Left renal pelvis (tissue), 4 donors: ENCODE data around the gene TANC1. TPM values are rescaled to one million over a fixed set of nuclear protein-coding genes. Genes with fewer than 3 reads are reported as not detected.

Source experiments
- DNase-seq, 4 donors: peaks; one replicate each; pipeline ENCODE4 v3.0.0-alpha.2; 2013; ENCODE audit warnings: low read depth in 4 of 4, low spot score in 3 of 4
- polyA plus RNA-seq, 4 donors: library from polyadenylated mRNA; unstranded; fragments of 120-200 nt; gene quantifications; one replicate each; pipeline ENCODE4 v1.2.1, GENCODE V29; 2013; ENCODE audit not compliant: insufficient read length in 4 of 4

TANC1 gene
- polyA plus RNA-seq, 4 donors, result 25.6 to 60.1 (median 53.5) TPM

DNA sequence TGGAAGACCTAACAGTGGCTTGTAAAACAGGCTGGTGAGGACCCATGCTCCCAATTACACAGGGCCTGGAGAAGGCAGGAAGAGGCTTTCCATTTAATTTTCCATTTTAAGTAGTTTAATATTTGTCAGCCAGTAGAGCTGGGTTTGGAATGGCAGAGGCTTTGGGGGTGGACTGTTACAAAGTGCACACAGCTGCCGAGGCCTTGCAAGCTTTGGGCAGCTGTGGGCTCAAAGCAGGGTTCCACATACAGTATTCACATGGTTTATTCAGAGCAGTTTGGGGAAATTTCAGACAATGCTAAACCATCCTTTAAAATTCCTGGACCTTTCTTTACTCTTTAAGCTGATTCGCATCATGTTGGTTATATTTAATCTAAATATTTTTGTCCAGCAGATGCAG is 185.5 kb downstream of the TANC1 start:
- DNase-seq, result no peak

DNA sequence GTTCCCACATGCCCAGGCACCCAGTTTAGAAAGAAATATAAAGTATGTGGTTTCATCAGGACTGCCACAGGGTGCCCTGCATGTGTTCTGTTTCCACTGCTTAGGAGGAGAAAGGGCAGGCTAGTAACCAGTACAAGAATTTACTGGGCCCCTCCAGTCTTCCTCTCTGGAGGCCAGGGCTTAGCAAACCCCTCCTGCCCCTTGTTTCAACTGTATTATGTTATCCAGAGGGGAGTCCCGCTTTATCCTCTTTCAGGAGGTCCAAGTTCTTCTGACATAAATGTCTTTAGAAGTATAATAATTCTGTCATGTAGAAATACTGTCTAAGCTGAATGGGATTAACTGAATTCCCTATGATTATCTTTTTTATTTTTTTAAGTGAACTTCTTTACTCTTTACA is 185.9 kb downstream of the TANC1 start:
- no peak for DNase-seq

DNA sequence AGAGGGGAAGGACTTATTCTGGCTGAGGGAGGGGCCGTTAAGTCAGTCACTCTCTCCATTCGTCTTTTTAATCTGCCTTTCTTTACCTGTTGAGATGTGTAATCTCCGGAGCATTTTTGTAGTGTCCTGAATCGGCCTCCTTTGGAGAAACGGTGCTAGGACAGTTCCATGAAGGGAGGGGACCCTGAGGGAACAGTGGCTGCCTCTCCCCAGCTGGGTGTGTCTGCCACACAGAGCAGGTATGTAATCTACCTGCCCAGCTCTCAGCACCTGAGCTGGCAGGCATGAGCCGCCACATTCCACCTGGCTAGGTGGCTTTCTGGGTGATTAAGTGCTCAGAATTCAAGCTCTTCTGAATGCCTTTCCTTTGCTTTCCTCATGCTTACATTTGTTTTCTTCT is 186.9 kb downstream of the TANC1 start:
- no peak for DNase-seq

DNA sequence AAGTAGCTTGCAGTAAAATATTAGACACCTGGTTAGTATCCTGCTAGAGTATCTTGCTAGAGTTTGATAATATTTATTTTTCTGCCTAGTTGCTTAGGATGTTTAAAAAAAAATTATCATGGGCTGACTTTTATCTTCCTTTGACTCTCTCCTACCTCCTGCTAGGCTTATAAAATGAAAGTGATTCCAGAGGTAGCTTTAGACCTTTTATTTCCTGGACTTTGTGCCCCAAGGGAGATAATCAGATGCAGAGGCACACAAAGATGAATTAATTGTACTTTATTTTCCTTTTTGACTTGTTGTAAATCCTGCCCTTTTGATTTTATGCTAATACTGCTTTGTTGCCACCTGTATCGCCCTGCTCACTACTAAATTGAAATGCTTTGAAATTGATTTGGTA is 187.4 kb downstream of the TANC1 start:
- DNase-seq, result no peak

DNA sequence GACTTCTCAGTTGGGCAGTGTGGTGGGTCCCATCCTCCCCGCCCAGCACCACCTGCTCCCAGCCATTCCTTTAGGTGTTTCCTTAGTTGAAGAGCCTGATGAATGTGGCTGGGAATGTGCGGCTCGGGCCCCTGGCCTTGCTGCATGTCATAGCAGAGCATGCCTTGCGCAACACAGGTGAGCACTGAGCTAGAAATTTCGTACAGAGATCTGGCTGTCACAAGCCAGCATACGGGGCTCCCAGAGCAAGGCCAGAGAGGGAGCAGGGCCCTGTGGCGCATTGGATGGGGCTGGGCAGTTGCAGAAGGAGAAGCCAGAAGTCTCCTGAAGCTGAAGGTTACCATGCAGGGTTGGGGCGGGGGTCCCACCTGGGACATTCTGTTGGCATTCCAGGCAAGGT is 188.4 kb downstream of the TANC1 start:
- no peak for DNase-seq

DNA sequence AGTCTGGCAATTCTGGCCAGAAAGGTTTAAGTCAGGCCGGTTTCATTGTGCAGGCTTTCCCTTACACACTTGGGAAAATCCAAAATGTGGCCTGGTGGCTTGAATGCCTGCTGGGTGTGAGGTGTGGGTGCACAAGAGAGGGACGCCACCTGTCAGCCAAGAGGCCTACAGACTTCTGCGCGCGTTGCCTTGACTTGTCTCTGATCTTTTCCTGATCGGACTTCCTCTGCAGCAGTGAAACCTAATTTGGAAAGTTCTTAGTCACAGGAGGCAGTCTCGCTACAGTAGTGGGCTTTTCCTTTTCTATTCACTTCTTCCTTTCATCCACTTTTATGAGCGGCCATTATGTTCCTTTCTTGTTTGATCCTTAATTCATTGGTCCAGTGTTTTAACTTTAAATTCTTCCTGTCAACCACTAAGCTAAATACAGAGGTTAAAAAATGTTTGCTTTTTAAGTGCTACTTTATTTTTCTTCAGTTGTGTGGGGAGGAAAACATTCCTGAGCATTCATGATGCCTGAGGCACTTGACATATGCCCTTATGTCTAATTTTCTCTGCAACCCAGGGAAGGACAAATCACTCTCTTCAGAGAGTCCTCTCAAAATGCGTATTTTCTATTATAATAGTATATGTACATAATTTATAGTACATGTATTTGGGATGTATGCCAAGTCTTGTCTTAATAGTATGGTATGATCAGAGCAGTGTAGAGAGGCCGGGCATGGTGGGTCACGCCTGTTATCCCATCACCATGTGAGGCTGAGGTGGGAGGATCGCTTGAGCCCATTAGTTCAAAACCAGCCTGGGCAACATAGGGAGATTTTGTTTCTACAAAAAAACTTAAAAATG is 189.1 kb downstream of the TANC1 start:
- no peak for DNase-seq

DNA sequence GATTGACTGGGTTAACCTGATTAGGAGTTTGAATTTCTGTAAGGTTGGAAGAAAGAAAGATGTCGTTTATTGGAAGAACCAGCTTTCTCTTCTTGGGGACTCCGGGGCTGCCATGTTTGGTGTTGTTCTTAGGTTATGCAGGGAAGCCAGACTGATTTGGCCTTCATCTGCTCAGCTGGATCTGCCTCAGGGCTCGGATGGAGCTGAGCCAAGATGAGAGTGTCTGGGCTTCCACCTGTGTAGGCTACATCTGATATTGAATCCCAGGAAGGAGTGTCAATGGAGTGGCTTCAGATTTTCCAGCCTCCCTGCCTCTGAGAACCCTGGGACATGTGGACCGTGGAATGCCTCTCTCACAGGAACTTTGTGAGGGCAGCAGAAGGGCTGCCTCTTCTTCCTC is 192.0 kb downstream of the TANC1 start:
- DNase-seq, result no peak

DNA sequence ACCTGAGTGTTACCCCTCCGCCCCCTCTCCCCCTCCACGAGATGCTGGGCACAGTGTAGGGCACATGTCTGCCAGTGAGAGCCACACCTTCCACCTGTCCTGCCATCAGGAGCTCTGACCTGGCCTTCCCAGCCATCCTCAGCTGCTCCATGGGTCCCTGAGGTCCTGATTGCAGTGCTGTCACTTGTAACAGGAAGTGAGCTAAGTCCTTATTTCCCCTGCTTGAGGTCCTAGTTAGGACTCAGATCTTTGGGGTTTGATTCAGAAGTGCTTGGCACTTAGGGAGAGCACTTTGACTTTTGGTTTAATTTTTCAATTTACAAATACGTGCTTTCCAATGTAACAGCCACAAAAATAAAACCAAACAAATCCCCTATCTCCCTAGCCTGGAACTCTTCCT is 192.5 kb downstream of the TANC1 start:
- no peak for DNase-seq

DNA sequence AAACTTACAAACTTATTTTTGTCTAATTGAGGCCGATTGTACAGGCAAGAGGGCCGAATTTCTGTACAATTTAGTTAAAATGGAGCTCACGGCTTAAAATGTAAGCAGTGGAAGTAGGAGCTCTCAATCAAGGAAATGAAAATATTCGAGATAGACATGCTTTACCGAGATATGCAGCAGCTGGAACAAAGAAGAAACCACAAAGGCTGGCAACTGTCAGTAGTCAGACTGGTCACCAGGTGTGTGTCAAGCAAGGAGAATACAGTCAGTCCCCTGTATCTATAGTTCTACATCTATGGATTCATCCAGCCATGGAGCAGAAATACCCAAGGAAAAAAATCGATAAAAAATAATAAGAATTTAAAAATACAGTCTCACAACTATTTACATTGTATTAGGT is 195.5 kb downstream of the TANC1 start:
- DNase-seq, result no peak

DNA sequence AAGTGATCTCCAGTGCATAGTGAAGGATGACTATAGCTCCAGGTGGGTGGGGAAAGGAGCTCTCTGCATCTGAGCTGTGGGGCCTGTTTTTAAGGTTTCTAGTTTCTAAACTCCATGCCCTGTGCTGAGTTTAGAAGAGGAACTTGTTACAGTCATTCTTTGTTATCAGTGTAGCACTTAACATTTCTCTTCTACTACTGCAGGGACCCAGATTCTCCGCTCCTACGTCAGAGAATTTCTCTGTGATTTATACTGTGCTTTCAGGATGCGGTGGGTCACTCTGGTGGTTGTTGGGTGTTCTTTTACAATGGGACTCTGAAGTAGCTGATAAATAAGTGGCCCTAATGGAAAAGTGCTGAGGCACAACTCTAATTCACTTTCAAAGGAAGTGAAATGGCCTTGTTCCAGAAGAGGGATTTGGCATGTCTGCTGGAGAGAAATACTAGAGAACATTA is 196.0 kb downstream of the TANC1 start:
- DNase-seq, result no peak

DNA sequence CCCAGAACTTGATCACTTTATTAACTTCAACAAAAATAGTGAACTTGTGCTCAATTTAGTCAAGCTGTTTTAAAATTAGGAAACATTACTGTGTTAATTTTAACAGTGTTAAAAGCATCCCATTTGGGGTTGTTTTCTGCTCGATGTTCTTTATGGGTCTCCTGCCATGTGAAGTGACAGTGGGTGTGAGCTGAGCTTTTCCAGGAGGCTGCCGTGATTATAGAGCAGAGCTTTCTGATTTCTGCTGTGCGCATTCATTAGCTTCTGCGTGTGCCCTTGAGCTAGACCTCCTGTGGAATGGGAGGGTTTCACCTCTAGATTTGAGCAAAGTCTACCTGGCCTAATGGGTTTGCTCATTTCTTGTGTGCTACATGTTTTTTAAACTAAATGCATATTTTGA is 196.6 kb downstream of the TANC1 start:
- no peak for DNase-seq

DNA sequence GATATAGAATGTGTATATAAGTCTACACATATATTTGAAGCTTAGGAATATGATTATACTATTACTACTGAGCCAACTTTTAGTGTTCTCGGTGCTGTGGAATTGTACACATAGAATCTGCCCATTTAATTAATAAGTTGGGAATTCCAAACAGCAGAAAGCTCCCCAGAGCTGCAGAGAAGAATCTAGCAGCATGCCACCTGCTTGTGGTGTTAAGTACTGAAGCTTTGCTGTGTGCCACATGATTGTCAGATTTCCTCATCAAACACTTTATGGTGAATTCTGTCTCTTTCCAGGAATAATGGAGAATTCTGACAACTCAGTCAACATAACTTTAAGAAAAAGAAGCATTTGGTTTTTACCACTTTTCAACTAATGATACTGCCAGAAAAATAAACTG is 200.3 kb downstream of the TANC1 start:
- no peak for DNase-seq

DNA sequence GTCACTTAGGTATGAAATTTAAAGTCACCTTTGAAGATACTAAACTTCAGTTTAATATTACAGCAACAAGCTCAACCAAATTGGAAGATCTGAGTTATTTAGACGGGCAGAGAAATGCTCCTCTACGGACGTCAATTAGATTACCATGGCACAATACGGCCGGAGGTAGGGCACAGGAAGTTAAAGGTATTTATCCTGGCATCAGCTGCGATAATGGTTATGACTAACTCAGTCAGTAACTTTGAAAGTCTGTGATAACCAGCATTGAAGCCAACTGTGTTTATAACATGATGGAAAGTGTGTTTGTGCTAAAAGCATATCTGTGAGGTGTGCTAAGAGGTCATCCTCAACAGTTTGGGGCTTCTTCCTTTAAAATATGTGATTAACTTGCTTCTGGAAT is 200.7 kb downstream of the TANC1 start:
- DNase-seq, result no peak

DNA sequence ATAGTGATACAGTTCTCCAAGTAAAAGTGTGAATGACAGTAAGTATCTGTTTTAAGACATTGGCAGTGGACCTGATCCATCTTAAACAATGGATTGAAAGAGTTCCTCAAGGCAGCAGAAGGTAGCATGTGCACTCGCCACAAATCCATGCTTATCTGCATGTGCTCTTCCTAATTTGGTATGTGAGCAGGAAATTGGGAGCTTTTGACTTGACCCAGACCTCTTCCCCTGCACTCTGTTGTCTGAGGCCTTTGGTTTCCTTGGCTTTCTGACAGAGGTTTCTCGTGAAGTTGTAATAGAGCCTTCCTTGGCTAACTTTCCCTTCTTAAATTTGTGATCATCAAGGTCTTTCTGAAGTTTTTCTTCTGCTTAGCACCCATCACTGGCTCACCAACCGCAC is 204.0 kb downstream of the TANC1 start:
- DNase-seq, result no peak

DNA sequence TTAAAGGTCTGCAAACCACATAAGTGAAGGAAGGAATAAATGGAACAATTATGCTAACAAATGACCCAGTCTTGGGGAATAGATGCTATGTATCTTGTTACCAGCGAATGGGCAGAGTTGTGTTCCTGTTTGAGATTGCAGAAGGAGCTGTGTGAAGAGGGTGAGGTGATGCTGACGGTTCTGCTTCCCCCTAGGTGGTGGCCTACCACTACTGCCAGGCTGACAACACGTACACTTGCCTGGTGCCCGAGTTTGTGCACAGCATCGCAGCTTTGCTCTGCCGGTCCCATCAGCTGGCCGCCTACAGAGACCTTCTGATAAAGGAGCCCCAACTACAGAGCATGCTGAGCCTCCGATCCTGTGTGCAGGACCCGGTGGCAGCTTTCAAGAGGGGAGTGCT is 206.3 kb downstream of the TANC1 start:
- DNase-seq, result no peak

DNA sequence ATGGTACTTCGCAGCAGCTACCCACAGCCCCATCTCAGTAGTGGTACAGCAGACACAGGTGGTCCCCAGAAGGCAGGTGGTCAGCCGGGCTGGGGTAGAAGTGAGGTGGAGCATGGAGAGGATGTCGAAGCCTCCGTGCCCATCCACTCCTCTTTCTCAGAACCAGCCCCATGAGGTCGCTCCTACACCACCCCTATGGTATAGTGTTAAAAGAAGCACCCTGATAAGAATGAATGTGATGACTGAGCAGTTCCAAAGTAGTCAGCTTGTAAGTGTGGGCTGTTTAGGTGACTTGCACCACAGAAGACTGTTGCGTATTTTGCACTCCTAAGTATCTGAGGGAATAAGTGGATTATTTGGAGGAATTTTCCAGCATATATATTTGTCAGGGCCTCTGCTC is 206.7 kb downstream of the TANC1 start:
- no peak for DNase-seq

DNA sequence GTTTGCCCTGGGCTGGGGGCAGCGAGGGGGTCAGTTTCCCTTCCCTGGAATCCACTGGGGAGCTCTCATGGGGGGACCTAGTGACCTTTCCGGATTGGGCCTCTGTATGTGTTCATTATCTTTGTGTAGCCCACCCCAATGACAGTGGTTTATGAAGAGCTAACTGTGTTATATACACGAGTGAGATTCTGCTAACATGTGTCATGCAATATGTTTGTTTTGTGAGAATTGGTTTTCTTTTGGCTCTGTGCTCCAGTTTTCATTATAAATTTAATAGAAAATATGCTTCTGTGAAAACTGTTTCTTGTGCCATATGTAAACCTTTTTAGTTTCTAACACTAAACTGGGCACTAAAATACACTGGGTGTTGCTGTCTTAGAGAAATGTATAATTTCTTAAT is 207.5 kb downstream of the TANC1 start:
- no peak for DNase-seq

DNA sequence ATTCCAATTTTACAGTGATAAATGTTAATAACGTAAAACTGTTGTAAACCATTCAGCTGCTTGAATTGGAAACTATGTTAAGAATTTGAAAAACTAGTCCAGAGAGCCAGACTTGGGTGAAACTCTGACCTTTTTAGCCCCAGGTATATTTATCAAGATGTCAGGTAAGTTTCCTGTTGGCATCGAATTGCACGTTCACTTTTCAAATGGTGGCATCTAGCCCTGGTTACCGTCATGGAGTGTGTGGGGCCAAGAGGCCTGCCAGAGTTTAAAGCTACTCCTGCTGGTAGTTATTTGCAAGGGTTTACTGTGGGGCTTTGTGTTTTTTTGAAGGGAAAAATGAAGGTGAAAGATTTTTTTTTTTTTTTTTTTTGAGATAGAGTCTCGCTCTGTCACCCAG is 208.1 kb downstream of the TANC1 start:
- no peak for DNase-seq

DNA sequence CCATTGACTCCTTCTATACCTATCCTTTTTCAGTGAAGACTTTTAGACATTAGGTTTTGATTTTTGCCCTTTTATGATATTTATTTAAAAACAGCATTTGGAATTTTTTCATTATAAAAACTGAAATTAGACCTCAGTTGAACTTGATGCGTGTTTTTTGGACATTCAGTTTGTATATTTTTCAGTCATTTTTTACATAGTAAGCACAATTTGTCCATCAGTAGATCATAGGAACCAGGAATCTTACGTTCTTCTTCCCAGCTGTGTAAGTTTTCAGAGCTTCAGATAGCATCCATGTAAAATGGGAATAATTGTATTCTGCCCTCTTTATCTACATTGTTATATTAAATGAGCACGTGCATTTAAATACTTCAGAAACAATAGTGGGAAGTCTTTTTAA is 208.9 kb downstream of the TANC1 start:
- no peak for DNase-seq

DNA sequence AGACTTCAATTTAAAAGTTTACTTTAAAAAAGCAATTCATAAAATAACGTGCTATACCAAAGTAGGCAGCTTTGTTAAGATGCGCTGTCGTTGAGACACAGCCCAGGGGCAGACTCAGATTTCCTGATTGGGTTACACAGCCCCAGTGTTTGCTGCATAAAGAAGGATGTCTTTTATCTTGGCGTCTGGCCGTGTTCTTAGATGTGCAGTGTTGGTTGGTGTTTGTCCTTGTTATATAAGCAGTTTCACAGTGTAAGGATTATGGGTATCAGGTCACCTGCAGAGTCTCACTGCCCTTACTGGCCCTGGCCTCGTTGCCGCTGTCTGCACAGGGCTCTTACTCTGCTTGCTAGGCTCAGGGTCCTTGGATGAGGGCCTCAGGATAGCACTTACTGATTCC is 209.5 kb downstream of the TANC1 start:
- no peak for DNase-seq

DNA sequence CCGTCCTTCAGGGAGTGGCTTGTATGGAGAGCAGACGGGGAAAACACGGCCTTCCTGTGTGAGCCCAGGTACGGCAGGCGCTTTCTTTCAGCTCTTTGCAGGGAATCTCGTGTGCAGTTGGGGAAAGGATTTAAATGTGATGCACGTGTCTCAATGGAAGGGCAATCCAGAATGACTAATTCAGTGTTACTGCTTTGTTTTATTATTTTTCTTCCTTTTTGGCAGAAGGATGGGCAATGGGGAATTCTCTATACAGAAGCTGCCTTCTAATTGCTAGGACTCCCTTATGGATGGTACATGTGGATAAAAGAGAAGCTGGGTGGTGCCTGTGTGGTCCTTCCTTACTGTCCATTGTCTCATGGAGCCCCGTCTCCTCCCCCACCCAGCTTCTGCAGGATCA is 210.7 kb downstream of the TANC1 start:
- no peak for DNase-seq

DNA sequence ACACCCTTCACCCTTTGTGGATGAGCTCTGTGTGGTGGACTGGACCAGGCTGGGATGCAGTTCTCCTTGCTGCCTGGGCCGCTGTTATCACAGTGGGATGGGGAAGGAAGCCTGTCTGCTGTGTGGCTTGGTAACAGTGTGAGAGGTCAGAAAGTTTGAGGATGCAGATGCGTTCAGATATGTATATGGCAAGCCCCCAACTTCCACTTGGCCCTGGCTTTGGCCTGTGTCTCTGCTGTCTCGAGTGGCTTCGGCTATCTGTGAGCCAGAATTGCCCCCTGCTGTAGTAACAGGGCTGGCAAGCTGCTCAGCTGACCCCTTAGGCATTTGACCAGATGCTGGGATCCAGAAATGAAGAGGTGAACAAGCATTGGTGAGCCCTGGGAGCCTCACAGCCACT is 211.3 kb downstream of the TANC1 start:
- no peak for DNase-seq

DNA sequence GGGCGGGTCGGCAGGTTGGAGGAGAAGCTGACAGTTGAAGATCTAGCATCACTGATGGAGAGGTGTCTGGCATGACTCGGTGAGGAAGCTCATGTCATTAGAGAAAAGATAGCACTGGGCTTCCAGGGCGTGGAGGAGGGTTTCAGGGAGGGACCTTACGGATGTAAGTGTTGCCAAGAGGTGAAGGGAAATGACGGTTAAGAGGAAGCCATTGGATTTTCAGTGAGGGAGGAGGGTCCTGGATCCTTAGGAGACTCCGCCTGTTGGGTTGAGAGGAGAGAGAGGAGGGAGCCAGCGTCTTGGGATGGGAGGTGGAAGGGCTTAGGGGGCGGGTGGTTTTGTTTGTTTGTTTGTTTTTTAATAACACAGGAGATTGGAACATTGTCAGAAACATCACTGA is 214.9 kb downstream of the TANC1 start:
- no peak for DNase-seq
